Measurements from ENCODE around the gene SLCO4C1.

Gene SLCO4C1, protein sequence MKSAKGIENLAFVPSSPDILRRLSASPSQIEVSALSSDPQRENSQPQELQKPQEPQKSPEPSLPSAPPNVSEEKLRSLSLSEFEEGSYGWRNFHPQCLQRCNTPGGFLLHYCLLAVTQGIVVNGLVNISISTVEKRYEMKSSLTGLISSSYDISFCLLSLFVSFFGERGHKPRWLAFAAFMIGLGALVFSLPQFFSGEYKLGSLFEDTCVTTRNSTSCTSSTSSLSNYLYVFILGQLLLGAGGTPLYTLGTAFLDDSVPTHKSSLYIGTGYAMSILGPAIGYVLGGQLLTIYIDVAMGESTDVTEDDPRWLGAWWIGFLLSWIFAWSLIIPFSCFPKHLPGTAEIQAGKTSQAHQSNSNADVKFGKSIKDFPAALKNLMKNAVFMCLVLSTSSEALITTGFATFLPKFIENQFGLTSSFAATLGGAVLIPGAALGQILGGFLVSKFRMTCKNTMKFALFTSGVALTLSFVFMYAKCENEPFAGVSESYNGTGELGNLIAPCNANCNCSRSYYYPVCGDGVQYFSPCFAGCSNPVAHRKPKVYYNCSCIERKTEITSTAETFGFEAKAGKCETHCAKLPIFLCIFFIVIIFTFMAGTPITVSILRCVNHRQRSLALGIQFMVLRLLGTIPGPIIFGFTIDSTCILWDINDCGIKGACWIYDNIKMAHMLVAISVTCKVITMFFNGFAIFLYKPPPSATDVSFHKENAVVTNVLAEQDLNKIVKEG

DNA sequence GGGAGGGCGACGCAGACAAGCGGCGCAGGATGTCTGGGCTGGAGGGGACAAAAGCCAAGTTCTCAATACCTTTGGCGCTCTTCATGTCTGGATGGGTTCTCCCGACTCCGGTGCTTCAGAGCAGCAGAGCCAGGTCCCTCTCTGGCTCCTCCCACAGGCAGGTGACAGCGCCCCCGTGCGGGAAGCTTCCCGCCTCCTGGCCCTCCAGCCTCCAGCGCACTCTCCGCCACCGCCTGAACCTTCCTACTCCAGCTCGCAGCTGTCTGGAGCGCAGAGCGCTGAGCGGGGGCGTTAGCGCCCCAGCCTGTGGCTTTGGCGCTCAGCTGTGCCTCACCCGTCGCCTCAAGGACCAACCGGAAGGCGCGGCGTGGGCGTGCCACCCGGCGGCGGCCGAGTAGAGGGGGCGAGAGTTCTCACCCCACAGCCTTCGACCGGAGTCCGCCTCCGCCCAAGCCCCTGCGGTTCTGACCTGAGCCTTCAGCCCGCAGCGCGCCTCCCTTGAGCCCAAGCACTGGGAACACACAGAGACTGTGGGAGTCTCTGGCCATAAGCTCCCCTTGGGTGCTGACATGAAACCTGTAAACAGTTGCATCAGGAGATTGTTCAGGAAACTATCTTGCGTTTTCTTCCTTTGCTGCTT, at the start of gene SLCO4C1:
Gene SLCO4C1 (minus strand): TSS at position 107 of the 640 bp plus-strand sequence. CDS start 22 bp downstream, at position 85.
- peak; percentile 2 for DNase-seq

DNA sequence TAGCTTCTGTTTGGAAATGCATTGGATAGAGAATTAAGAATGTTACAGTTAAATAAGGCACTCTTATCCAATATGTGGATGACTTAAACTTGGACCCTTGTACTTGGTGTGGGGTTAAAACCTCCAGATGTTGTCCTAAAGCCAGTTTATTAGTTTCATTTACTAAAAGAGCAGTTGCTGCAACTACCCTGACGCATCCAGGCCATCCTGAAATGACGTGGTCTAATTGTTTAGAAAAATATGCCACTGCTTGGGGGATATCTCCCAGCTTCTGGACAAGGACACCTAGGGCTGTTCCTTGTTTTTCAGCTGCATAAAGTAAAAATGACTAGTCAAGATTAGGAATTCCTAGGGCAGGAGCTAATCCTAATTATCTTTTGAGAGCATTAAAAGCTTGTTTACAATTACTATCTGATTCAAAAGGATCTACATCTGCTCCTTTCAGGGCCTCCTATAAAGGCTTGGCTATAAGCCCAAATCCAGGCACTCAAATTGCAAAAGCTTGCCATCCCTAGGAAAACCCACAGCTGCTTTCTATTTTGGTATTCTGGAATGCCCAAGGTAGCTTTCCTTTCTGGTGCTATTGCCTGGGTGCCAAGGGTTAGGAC, 45.7 kb upstream of the SLCO4C1 start:
- DNase-seq: no peak

DNA sequence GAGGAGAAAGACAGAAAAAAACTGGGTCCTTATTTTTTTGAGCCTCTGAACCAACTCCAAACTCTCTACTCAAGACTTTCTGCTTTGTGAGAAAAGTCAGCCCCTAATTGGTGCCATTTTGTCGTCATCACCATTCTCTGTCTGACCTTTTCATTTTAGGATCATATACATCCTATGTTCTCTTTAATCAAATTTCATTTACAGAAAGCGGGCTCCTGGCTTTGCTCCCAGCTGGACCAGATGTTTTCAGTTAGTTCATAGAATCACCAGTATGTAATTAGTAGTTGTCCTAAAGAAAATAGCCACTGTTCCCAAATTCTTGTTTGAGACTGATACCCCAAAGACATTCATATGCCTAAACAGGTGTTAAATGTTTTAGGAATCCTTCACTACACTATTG, 28.6 kb upstream of the SLCO4C1 start:
- DNase-seq: no peak

DNA sequence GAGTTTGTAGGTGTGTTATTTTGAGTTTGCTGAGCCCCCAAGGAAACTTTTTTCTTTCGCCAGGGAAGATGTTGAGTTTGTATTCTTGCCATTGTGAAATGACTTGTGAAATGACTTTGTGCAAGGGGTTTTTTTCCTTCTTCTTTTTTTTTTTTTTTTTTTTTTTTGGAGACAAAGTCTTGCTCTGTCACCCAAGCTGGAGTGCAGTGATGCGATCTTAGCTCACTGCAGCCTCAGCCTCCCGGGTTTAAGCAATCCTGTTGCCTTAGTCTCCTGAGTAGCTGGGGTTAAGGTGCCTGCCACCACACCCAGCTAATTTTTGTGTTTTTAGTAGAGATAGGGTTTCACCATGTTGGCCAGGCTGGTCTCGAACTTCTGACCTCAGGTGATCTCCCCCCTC, 22.7 kb upstream of the SLCO4C1 start:
- DNase-seq: peak; percentile 48

DNA sequence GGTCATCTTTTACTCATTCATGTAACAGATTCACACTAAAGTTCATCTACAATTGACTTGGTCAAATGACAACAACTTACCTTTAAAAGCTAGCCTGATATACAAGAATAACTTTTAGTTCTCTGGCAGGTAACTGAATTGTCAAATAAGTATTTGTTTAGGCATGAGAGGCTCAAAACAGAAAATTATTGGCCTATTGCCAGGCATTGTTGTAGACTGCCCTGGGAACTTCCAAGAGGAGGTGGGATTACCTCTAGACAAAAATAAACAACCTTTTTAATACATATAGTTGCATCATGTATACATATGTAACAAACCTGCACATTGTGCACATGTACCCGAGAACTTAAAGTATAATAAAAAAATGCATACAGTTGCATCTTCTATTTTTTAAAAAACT, 18.2 kb upstream of the SLCO4C1 start:
- no peak for DNase-seq

DNA sequence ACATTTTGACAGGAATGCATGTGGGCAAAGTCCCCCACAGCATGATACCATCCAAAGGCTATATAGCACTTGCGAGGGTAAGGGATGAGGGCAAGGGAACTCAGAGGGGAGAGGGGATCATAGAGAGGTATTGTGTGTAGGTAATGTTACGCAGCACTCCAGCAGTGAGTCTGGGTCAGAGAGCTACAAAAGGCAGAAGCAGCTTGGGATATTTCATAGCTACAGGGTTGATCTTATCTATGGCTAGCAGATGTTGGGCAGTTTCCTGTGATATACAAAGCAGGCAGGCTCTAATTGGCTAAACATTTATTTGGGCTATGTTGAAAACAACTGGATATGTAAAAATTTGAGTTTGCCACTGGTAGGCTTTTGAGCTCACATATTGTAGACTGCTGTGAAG, 17.8 kb upstream of the SLCO4C1 start:
- DNase-seq: peak; percentile 68

DNA sequence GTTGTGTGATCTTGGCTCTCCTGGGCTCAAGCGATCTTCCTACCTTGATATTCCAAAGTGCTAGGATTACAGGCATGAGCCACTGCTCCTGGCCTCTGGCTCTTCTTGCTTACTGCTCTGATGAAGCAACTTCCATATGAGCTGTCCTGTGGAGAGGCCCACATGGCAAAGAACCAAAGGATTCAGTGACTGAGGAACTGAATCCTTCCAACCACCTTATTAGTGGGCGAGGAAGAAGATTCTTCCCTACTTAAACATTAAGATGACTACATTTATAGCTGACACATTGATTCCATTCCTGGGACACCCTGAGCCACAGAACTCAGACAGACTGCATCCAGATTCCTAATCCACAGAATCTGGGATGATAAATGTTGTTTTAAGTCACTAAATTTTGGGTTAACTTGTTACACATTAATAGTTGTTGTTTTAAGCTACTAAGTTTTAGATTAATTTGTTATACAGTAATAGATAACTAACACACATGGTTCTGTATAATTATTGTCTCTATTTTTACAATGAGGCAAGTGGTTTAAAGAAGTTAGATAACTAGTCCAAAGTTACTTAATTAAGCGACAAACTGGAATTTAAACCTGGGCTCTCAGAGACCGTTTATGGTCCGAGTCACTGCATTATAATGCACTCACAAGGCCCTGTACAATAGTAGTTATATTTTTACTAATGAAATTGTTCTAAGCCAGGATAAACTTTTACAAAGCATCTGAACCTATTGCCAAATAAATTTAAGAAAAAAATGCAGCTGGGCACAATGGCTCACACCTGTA, 16.7 kb upstream of the SLCO4C1 start:
- no peak for DNase-seq

DNA sequence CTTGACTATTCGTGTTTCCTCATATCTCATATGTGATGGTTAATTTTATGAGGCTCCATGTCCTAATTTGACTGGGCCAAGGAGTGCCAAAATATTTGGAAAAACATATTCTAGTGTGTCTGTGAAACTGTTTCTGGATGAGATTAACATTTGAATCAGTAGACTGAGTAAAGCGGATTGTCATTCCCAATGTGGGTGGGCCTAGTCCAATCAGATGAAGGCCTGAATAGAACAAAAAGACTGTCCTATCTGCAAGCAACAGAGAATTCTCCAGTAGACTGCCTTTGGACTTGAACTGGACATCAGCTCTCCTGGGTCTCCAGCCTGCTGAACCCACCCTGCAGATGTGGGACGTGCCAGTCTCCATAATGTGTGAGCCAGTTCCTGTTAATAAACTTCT, 13.5 kb upstream of the SLCO4C1 start:
- no peak for DNase-seq

DNA sequence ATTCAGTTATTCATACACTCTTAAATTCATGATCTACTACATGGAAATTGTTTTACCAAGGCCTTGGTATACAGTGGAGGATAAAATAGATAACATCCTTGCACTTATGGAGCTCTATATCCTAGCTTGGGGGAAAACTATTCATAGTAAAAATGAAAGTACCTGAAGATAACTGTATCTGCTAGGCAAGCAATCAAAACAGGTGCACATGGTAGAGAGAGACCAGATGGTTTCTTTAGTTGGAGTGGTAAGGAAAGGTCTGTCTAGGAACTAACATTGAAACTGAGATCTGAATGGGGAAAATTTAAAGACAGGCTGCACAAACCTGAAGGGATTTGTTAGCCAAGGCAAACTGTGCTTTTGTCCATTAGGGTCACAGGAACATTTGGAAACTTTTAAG, 11.1 kb upstream of the SLCO4C1 start:
- no peak for DNase-seq

DNA sequence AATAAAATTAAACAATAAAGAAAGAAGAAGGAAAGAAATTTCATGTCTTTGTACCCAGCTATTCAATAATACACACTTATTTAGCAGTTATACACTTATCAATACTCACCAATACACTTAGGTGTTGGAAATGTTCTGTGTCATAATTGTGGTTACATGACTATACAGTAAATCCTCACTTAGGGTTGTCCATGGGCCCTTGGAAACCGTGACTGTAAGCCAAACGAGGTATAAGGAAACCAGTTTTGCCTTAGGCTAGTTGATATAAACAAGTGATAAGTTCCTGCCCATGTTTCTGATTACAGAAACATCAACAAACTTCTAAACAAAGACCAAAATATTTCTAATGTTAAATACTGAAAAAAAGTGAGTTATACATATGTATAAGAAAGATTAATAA, 10.0 kb upstream of the SLCO4C1 start:
- DNase-seq: no peak

DNA sequence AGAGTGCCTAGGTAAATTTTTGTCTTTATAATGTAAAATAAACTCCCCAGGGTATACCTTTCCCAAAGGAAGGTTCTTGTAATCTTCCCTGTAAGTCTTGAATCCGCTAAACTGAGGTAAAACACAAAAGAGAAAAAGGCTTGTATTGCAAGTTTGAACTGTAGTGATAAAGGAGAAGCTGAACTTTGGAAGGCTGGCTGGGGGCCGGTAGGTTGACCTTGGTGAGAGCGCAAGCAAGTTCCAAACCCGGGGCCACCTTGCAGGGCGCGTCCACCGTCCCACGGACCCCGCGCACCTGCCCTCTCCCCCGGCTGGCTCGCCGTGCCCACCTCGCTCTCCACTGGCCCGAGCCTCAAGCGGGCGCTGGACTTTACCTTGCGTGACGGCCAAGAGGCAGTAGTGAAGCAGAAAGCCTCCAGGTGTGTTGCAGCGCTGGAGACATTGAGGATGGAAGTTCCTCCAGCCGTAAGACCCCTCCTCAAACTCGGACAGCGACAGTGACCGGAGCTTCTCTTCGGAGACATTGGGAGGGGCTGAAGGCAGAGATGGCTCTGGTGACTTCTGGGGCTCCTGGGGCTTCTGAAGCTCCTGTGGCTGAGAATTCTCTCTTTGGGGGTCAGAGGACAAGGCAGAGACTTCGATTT, 428 bp downstream of the SLCO4C1 start:
- no peak for DNase-seq

DNA sequence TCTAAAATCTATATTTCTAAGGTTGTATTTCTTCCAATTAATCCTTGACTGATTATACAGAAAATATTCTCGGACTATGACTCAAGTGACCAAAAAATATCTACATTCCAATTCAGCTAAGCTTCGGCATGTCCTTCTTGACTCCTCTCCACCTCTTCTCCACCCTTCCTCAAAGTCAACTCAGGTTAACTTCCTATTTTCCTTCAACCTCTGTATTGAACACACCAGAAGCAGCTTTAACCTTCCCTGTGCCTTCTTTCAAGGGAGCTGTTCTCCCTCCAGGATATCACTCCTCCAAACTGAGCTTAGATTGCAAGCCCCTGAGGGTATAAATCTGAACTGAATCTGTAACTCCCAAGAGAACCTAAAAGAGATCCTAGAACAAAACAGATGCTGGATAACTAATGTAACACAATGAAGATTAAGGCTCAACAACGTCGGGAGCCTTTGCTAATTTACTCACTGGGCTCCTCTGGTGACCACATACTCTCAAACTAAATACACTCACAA, 1.1 kb downstream of the SLCO4C1 start:
- no peak for DNase-seq

DNA sequence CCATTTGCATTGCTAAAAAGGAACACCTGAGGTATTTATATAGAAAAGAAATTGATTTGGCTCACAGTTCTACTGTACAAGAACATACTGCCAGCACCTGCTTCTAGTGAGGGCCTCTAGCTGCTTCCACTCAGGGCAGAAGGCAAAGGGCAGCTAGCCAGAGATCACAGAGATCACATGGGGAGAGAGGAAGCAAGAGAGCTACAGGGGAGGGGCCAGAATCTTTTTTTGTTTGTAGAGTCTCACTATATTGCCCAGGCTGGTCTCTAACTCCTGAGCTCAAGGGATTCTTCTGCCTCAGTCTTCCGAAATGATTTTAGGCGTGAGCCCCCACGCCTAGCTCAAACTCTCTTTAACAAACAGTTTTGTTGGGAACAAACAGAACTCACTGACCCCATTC, 6.1 kb downstream of the SLCO4C1 start:
- no peak for DNase-seq

DNA sequence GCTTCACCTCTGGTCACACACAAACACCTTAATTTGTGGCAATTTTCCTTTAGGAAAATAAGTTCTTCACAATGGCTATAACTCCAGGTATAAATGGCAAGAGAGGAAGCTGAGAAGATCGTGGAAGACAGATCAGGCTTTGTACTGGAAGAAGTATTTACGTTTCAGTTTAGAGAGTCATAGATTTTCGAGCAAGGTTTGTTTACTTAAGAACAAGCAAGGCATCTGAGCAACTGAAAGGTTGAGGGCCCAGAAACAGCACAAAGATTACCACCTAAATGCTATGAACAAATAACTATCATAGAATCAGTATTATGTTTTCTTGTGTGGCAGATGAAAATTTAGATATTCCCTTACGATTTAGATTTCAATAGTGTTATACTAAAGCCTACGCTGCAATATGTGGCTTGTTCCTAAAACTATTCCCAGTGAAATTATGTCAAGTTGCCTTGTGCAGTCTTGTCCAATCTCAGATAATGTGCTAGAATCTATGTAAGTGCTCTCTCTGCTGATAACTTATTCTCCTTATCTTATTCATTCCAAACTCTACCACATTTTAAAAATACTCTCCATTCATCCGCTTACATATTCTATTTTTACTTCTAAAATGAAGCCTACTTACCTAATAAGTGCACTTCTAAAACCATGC, 6.7 kb downstream of the SLCO4C1 start:
- DNase-seq: no peak

DNA sequence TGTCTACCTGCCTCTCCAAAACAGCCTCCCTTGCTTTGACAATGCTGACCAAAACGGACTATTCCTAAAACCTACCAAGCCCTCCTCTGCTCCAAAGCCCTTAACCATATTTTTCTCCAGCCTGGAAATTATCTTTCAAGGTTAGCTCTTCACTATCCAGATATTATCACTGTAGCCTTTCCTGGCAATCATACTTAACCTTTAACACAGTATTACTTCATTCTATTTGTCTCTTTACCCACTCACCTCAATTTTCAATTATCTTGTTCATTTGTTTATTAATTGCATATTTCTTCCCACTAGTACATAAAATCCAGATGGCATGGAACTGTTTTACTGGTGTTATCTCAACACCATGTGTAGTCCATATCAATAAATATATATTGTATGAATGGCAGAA, 7.5 kb downstream of the SLCO4C1 start:
- DNase-seq: no peak

DNA sequence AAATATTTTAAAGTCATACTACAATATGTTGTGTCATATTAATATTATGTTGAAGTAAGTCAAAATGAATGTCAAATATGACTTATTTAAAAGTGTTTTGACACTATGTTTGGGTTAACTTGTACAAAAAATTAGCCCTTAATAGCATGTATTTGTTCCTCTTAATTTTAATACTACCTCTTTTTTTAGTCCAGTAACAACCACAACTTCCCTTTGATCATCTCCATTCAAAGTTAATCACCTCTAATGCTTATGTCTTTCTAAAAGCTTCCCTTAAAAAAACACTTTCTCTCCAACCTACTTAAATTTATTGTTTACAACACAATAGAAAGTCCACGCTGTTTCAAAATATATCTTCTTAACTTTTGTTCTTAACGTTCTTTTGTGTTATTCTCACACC, 9.6 kb downstream of the SLCO4C1 start:
- no peak for DNase-seq

DNA sequence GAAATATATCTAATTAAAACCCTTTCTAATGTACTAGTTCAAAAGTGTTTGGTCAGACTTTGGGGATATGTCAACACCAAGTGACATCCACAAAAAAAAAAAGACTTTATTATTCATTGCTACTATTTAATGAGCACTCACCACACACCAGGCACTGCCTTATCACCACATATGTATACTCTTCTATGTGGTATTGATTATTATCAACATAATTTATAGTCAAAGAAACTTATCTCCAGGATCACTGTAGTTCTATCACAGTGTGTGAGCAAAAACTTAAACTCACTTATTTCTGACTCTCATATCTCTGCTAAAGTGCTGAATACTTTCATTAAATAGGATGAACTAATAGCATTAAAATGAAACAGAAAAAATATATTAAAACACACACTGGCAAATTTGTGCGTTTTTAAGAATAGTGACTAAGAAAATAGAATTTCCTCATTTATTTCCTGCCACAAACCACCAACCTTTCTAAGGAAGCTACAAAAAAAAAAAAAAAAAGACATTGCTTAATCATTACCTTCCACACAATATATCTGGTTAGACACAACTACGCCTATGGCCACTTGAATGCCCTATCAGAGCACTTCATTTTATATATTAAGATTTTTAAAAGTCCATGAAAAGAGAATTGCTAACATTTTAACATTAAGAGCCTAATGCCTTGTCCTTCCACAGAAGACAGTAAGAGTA, 12.8 kb downstream of the SLCO4C1 start:
- DNase-seq: peak; percentile 68

DNA sequence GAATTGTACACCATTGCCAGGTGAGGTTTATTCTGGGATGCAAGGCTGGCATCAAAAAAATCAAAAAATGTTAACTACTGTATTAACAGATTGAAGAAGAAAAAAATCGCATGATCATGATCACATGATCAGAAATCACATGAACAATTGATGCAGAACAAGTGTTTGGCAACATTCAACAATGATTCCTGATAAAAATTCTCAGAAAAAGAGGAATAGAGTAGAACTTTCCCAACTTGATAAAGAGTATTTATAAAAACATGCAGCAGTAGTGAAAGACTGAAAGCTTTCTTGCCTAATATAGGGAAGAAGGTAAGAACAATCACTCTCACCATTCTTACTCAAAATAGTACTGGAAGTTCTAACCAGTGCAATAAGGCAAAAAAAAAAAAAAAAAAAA, 16.4 kb downstream of the SLCO4C1 start:
- DNase-seq: no peak

DNA sequence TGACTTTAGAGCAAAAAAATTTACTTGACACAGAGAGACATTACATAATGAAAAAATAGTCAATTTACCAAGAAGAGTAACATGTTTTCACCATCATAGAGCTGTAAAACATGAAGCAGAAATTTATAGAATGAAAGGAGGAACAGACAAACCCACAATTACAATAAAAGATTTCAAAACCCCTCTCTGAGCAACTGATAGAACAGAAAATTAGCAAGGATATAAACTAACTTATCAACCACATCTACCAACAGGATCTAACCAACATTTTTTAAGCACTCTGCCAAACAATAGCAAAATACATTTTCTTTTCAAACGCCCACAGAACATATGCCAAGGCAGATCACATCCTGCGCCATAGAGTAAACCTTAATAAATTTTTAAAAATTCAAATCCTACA, 17.9 kb downstream of the SLCO4C1 start:
- DNase-seq: peak; percentile 64

DNA sequence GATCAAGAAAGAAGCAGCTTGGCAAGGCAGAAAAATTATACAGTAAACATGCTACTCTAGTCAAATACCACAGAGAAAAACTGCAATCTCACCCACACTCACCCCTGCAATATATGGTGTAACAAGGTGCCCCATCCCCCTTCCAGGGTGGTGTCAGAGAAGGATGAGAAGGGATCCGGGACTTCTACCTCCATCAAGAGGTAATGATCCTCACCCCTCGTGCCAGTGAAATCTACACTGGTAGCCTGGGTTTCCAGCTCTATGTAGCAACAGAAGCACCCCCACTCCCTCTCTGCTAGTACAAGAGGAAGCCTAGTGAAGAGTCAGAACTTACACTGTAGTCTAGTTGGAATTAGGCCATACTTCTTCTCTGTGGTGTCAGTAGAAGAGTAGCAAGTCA, 18.9 kb downstream of the SLCO4C1 start:
- DNase-seq: no peak

DNA sequence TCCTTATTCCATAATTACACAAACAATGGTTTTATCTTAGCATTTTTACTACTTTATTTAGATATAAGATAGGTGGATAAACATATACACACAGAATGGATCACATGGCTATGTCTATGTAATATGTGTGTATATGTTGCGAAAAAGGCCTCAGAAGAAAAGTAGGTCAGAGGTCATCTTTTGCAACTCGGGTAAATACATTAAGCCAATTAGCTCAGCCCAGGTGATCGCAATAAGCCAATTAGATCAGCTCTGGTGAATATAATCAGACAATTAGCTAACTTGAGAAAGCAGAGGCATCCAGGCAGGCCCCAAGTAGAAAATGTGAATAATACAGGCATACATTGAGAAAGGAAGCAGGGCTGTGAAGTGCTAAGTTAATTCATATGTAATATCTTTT, 24.3 kb downstream of the SLCO4C1 start:
- DNase-seq: no peak
